Calu3 (cell line): Measurements from ENCODE around the gene DDA1. TPM values are rescaled to one million over a fixed set of nuclear protein-coding genes. Genes with fewer than 3 reads are reported as not detected.

Experiments
- BruUV-seq: library from RNA; stranded (reverse); fragments of 400-500 nt; replicated peaks from 2 replicates; lab custom pipeline; 2021; lab: Mats Ljungman, UMichigan
- CTCF ChIA-PET: fragments of 300-600 bp; sonication (Branson Sonifier 250); formaldehyde crosslinking; loops from one replicate; lab custom pipeline; 2022; ENCODE audit warnings: antibody characterized with exemption; lab: Charles Lee
- DNase-seq: peaks from one replicate; pipeline ENCODE4 v3.0.0; 2022
- H3K27ac Mint-ChIP-seq: one replicate; pipeline ENCODE4 v1.8.0; 2022; ENCODE audit warnings: mixed read lengths; ENCODE audit not compliant: unreplicated experiment
- H3K27me3 Mint-ChIP-seq: one replicate; pipeline ENCODE4 v1.8.0; 2022; ENCODE audit warnings: mixed read lengths; ENCODE audit not compliant: unreplicated experiment
- H3K36me3 Mint-ChIP-seq: one replicate; pipeline ENCODE4 v1.8.0; 2022; ENCODE audit warnings: mild to moderate bottlenecking, moderate library complexity, mixed read lengths; ENCODE audit not compliant: insufficient read depth, unreplicated experiment
- H3K4me1 Mint-ChIP-seq: one replicate; pipeline ENCODE4 v1.8.0; 2022; ENCODE audit warnings: mild to moderate bottlenecking, low read depth, mixed read lengths; ENCODE audit not compliant: unreplicated experiment
- H3K4me3 Mint-ChIP-seq: one replicate; pipeline ENCODE4 v1.8.0; 2022; ENCODE audit warnings: mild to moderate bottlenecking, low read depth, moderate library complexity, mixed read lengths; ENCODE audit not compliant: unreplicated experiment
- H3K9me3 Mint-ChIP-seq: one replicate; pipeline ENCODE4 v1.8.0; 2022; ENCODE audit warnings: low read depth, mixed read lengths; ENCODE audit not compliant: unreplicated experiment
- intact Hi-C: fragments of 100-400 bp; cut with micrococcal nuclease; formaldehyde crosslinking; loops from one replicate; pipeline ENCODE4 v1.10.0; 2022; ENCODE audit not compliant: unreplicated experiment
- total RNA-seq: library from RNA; stranded (reverse); gene quantifications from 2 replicates; pipeline ENCODE4 v1.2.3, GENCODE V29; 2022
- TF ChIP-seq, protein P1 (sequence below): fragments of 200-600 bp; IDR thresholded peaks from one replicate; pipeline ENCODE4 v1.8.0; 2022; ENCODE audit warnings: antibody characterized with exemption; ENCODE audit not compliant: unreplicated experiment

Gene DDA1
- total RNA-seq, 1 experiment from 2014 or later, result 50.8 TPM

DNA sequence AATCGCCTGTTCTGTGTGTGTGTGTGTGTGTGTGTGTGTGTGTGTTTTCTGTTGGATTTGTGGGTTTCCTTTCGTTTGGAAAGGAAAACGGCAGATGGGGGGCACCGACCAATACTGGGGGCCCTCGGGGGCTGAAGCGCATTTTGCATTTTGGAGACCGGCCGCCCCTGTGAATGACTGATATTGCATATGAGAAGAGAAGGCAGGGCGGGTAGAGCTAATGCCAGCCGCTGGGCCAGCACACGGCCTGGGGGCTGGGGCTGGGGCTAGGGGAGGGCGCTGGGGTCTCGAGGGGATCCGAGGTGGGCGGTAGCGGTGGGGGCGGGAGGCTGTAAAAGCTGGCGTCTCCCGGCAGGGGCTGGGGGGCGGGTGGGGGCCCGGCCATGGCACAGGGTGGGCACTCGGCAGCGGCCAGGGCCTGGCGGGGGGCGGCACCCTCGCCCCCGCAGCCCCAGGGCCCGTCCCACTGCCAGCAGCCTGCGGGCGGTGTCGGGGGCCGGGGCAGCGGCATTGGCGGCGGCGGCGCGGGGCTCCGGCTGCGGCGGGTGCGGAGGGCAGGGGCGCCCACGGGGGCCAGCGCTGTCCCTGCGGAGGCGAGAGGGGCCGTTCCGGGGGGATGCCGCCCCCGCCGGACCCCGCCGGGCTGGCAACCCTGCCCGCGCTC lies 14.1 kb downstream of the DDA1 start:
- TF ChIP-seq, protein P1, sequence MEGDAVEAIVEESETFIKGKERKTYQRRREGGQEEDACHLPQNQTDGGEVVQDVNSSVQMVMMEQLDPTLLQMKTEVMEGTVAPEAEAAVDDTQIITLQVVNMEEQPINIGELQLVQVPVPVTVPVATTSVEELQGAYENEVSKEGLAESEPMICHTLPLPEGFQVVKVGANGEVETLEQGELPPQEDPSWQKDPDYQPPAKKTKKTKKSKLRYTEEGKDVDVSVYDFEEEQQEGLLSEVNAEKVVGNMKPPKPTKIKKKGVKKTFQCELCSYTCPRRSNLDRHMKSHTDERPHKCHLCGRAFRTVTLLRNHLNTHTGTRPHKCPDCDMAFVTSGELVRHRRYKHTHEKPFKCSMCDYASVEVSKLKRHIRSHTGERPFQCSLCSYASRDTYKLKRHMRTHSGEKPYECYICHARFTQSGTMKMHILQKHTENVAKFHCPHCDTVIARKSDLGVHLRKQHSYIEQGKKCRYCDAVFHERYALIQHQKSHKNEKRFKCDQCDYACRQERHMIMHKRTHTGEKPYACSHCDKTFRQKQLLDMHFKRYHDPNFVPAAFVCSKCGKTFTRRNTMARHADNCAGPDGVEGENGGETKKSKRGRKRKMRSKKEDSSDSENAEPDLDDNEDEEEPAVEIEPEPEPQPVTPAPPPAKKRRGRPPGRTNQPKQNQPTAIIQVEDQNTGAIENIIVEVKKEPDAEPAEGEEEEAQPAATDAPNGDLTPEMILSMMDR, result no peak
- Mint-ChIP-seq H3K27ac (no peak overlapping the region), H3K9me3 (no peaks in the 10 kb centered on the region), H3K4me3 (no peak overlapping the region), H3K4me1 (no peaks in the 10 kb centered on the region), H3K36me3 (peaks cover 23% of the 10 kb centered on the region), H3K27me3 (no peaks in the 10 kb centered on the region)
- CTCF ChIA-PET, result interaction anchor here (0.6 kb wide), 1 partner anchor 9 kb away, joined by 5 read pairs; no protein-coding TSS in a partner anchor
- no TSS peak for BruUV-seq
- no peak for DNase-seq
- intact Hi-C loops, result no loop called here

DNA sequence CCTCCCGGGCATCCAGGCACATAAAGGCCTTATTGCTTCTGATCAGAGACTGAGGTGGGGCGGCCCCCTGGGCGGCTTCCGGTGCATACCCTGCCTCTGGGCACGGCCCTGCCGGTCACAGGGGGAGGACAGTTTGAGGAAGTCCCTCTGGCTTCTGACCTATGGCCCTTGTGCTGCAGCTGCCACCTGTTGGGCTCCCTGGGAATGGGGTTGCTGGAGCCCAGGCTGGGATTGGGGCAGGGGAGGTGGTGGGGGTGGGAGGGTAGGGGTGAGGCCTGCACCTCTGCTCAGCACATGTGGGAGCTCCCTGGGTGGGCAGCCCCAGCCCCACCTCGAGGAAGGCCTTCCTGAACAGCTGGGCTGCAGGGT lies 14.6 kb downstream of the DDA1 start:
- TF ChIP-seq, protein P1, result no peak
- intact Hi-C loops, result no loop called here
- H3K4me3 Mint-ChIP-seq, result no peak overlapping the region

DNA sequence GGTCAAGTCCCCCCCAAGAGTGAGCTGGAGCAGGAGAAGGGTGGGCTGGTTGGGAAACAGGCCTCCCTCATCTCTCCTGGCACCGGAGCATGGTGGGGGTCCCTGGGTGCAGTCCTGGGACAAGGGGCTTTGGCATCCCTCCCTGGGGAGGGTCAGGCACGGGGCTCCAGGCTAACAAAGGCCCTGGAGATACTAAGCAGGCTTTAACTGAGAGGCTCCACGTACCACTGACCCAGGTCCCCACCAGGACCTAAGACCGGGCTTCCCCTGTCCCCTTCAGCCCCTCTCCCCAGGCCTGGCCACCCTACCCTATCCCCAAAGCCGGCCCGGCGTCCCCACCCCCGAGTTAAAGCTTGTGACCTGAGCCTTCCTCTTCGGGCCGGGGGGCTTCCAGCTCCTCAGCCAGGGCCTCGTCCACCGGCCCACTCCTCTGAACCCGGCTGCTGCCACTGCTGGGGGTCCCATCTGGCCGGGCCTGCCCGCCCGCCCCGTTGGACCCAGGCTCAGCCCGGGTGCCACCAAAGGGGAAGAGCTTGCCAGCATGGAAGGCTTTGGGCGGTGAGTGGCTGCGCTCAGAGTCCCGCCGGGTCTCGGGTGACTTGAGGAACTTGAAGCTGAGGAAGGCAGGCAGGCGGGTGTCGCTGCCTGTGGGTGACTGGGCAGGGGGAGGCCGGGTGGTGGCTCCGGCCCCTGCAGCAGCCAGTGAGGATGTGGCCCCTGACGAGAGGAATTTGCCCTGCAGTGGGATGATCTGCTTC lies 15.2 kb downstream of the DDA1 start:
- H3K4me1 Mint-ChIP-seq, result no peaks in the 10 kb centered on the region
- H3K27ac Mint-ChIP-seq, result no peak overlapping the region
- intact Hi-C loops, result no loop called here
- no peaks in the 10 kb centered on the region for H3K27me3 Mint-ChIP-seq
- H3K9me3 Mint-ChIP-seq, result no peaks in the 10 kb centered on the region
- H3K4me3 Mint-ChIP-seq, result no peak overlapping the region
- DNase-seq, result no peak
- H3K36me3 Mint-ChIP-seq, result peaks cover 20% of the 10 kb centered on the region
- BruUV-seq, result no TSS peak
- CTCF ChIA-PET, result interaction anchor here (0.6 kb wide), 1 partner anchor 19 kb away, joined by 4 read pairs; no protein-coding TSS in a partner anchor
- TF ChIP-seq, protein P1, result no peak

More for the DNA sequence above, 14.6 kb downstream of the DDA1 start:
- CTCF ChIA-PET, result no interaction called here
- Mint-ChIP-seq H3K4me1 (no peaks in the 10 kb centered on the region), H3K27me3 (no peaks in the 10 kb centered on the region), H3K36me3 (peaks cover 20% of the 10 kb centered on the region), H3K27ac (no peak overlapping the region), H3K9me3 (no peaks in the 10 kb centered on the region)
- DNase-seq, result no peak
- BruUV-seq, result no TSS peak

DNA sequence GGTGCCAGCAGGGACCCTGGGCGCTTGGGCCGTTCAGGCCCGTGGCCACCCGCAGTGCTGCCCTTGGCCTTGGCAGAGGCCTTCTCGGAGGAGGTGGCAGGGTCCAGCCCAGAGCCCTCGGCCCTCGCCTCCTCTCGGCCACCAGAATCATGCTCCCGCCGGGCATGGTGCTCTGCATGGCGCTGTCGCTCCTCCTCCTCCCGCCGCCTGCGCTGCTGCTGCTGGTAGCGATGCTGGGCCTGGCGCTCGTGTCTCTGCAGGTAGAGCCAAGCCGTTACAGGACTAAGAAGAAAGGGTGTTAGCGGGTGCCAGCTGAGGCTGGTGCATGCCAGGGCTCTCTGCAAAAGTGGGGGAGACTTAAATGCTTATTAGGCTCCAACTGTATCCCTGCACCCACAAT lies 15.8 kb downstream of the DDA1 start:
- Mint-ChIP-seq H3K9me3 (no peaks in the 10 kb centered on the region), H3K4me1 (no peaks in the 10 kb centered on the region), H3K4me3 (no peak overlapping the region), H3K36me3 (peaks cover 17% of the 10 kb centered on the region), H3K27ac (no peak overlapping the region), H3K27me3 (no peaks in the 10 kb centered on the region)
- intact Hi-C loops, result no loop called here
- TF ChIP-seq, protein P1, result no peak
- DNase-seq, result no peak
- no TSS peak for BruUV-seq
- CTCF ChIA-PET, result interaction anchor here (0.6 kb wide), 1 partner anchor 20 kb away, joined by 4 read pairs; no protein-coding TSS in a partner anchor
